T-cell (primary cell): ENCODE data around the gene HNRNPUL2. TPM values are rescaled to one million over a fixed set of nuclear protein-coding genes. Genes with fewer than 3 reads are reported as not detected.
"Not testable (repeated sequence)": the region's sequence is repeated elsewhere in the genome, so short reads cannot be mapped to it uniquely, and the experiment has no call there.

Source experiments
- ATAC-seq, 4 experiments: fragments of 200-7000 bp in 3 of 4; fragments of 150-1000 bp in 1 of 4; cut with Tn5 transposase; replicated peaks in 1 of 4; 1 replicate in 3 of 4; 2 replicates in 1 of 4; pipeline ENCODE4 v1.10.0; 2021; ENCODE audit warnings: moderate library complexity in 3 of 4, mild to moderate bottlenecking in 2 of 4, moderate number of reproducible peaks in 1 of 4
- CTCF ChIA-PET, 2 donors: fragments of 300-600 bp; sonication (Branson Sonifier 250); formaldehyde crosslinking; loops; one replicate each; lab custom pipeline; 2022; ENCODE audit warnings: antibody characterized with exemption in 2 of 2; lab: Charles Lee
- POLR2A ChIA-PET, 2 donors: fragments of 300-600 bp; sonication (Branson Sonifier 250); formaldehyde crosslinking; loops; one replicate each; lab custom pipeline; 2022; ENCODE audit warnings: antibody characterized with exemption in 2 of 2; lab: Charles Lee
- DNase-seq, 35 experiments: peaks; one replicate each; pipeline versions ENCODE4 v3.0.0 to v3.0.0-alpha.2; 2013 to 2023
- H3K27ac ChIP-seq: one replicate; pipeline ENCODE4 v1.5.1; 2013; ENCODE audit warnings: low read length
- H3K27me3 ChIP-seq, 2 experiments: replicated peaks in 1 of 2; 1 replicate in 1 of 2; 2 replicates in 1 of 2; pipeline versions ENCODE4 v1.6.1 to v1.7.0; 2013; ENCODE audit warnings: low read length in 1 of 2, mixed read lengths in 1 of 2; ENCODE audit not compliant: control insufficient read depth in 2 of 2, insufficient read depth in 2 of 2; ENCODE audit errors: extremely low read depth in 1 of 2
- H3K36me3 ChIP-seq, 2 donors: 1 replicate in 1 of 2; 2 replicates in 1 of 2; pipeline versions ENCODE4 v1.6.1 to v1.7.0; 2013; ENCODE audit warnings: low read length in 1 of 2; ENCODE audit not compliant: control insufficient read depth in 2 of 2, insufficient read depth in 1 of 2; ENCODE audit errors: extremely low read depth in 1 of 2
- H3K4me1 ChIP-seq, 2 experiments: 1 replicate in 1 of 2; 2 replicates in 1 of 2; pipeline versions ENCODE4 v1.6.1 to v1.7.0; 2013; ENCODE audit warnings: low read length in 2 of 2, mixed read lengths in 1 of 2; ENCODE audit not compliant: insufficient read depth in 2 of 2, control insufficient read depth in 1 of 2; ENCODE audit errors: extremely low read depth in 1 of 2
- H3K4me3 ChIP-seq, 2 donors: 1 replicate in 1 of 2; 2 replicates in 1 of 2; pipeline versions ENCODE4 v1.5.1 to v1.7.0; 2013; ENCODE audit warnings: mild to moderate bottlenecking in 2 of 2, low read length in 1 of 2, moderate library complexity in 1 of 2; ENCODE audit not compliant: control insufficient read depth in 1 of 2; ENCODE audit errors: extremely low read depth in 1 of 2
- H3K9me3 ChIP-seq: 2 replicates; pipeline ENCODE4 v1.7.0; 2013
- H3K27ac Mint-ChIP-seq, 2 donors: one replicate each; pipeline ENCODE4 v1.8.0; 2020 to 2021; ENCODE audit warnings: mild to moderate bottlenecking in 2 of 2, mixed read lengths in 2 of 2
- H3K27me3 Mint-ChIP-seq, 2 donors: one replicate each; pipeline ENCODE4 v1.8.0; 2021 to 2022; ENCODE audit warnings: mixed read lengths in 2 of 2
- H3K36me3 Mint-ChIP-seq: one replicate; pipeline ENCODE4 v1.8.0; 2021; ENCODE audit warnings: mixed read lengths
- H3K4me1 Mint-ChIP-seq, 3 donors: one replicate each; pipeline ENCODE4 v1.8.0; 2020 to 2022; ENCODE audit warnings: mixed read lengths in 3 of 3, mild to moderate bottlenecking in 1 of 3
- H3K4me3 Mint-ChIP-seq, 3 donors: one replicate each; pipeline ENCODE4 v1.8.0; 2020 to 2022; ENCODE audit warnings: mild to moderate bottlenecking in 3 of 3, mixed read lengths in 3 of 3, moderate library complexity in 3 of 3
- H3K9me3 Mint-ChIP-seq, 3 donors: one replicate each; pipeline ENCODE4 v1.8.0; 2020 to 2022; ENCODE audit warnings: mixed read lengths in 3 of 3
- WGBS: methylation state at CpG from one replicate; pipeline ENCODE4 v1.1.5; 2013; ENCODE audit warnings: missing lambda C conversion rate; ENCODE audit not compliant: insufficient coverage; 5-methylcytosine and 5-hydroxymethylcytosine counted together
- total RNA-seq, 35 experiments: library from RNA in 6 of 35; stranded (reverse) in 6 of 35; fragments of 120-200 nt in 1 of 35; gene quantifications; one replicate each; pipeline versions ENCODE4 v1.2.1 to v1.2.4 and lab custom pipeline; 2013 to 2026

Gene HNRNPUL2
- total RNA-seq, 5 donors from 2014 or later (not counting 1 experiment from before 2014, with no cell fraction given): 45.8 to 67.8 (median 62.7) TPM

GRCh38 chr11:62760867-62761227 is 33.6 kb upstream of the HNRNPUL2 start:
- ChIA-PET CTCF (interaction anchor here (0.6 to 1.1 kb wide), 5 partner anchors 10 to 261 kb away, joined by 3 read pairs; partner anchors contain the start of gene TAF6L (in 1 of the 2)), POLR2A (interaction anchor here (0.5 to 0.6 kb wide), 3 partner anchors 24 to 96 kb away, joined by 3 to 7 read pairs (median 4); partner anchors contain the start of genes C11orf98 (in 1 of the 2) and CSKMT (in 1 of the 2))
- not testable (repeated sequence) for H3K27me3 ChIP-seq, ATAC-seq, H3K9me3 ChIP-seq, H3K36me3 ChIP-seq, H3K9me3 Mint-ChIP-seq, DNase-seq, H3K27me3 Mint-ChIP-seq, H3K36me3 Mint-ChIP-seq
- WGBS: no CpG with 5 or more reads among the region's 9 CpGs
- peaks cover 22 to 26% (median 25%) of the 10 kb centered on the region in 3 donors for H3K4me1 Mint-ChIP-seq
- H3K4me3 ChIP-seq: peak overlapping the region in 1 of 2 donors; percentile 80
- H3K27ac Mint-ChIP-seq: peak overlapping the region; percentile 67 to 98
- peaks cover 7 to 29% of the 10 kb centered on the region in 2 experiments for H3K4me1 ChIP-seq
- peak overlapping the region; percentile 16 for H3K27ac ChIP-seq
- peak overlapping the region; percentile 92 to 98 (median 96) for H3K4me3 Mint-ChIP-seq

- POLR2A ChIA-PET: interaction anchor here in 1 of 2 donors (0.7 kb wide), 2 partner anchors 7 to 9 kb away, joined by 4 to 5 read pairs; no protein-coding TSS in a partner anchor
- Histone ChIP-seq H3K36me3 (peaks cover 0 to 3% of the 10 kb centered on the region in 2 donors), H3K27me3 (no peaks in the 10 kb centered on the region), H3K9me3 (no peaks in the 10 kb centered on the region), H3K27ac (no peak overlapping the region), H3K4me3 (no peak overlapping the region), H3K4me1 (peaks cover 11 to 32% of the 10 kb centered on the region in 2 experiments)
- H3K36me3 Mint-ChIP-seq: peaks cover 3% of the 10 kb centered on the region
- no peak overlapping the region for H3K4me3 Mint-ChIP-seq
- H3K4me1 Mint-ChIP-seq: peaks cover 25 to 28% (median 26%) of the 10 kb centered on the region in 3 donors
- ATAC-seq: no peak
- WGBS: 100% methylated on average over 2 of the region's 9 CpGs
- no peak overlapping the region for H3K27ac Mint-ChIP-seq
- no peaks in the 10 kb centered on the region for H3K9me3 Mint-ChIP-seq
- CTCF ChIA-PET: no interaction called here
- no peaks in the 10 kb centered on the region for H3K27me3 Mint-ChIP-seq
- DNase-seq: no peak
Measured at GRCh38 chr11:62757846-62758788, 30.9 kb upstream of the HNRNPUL2 start.

DNA sequence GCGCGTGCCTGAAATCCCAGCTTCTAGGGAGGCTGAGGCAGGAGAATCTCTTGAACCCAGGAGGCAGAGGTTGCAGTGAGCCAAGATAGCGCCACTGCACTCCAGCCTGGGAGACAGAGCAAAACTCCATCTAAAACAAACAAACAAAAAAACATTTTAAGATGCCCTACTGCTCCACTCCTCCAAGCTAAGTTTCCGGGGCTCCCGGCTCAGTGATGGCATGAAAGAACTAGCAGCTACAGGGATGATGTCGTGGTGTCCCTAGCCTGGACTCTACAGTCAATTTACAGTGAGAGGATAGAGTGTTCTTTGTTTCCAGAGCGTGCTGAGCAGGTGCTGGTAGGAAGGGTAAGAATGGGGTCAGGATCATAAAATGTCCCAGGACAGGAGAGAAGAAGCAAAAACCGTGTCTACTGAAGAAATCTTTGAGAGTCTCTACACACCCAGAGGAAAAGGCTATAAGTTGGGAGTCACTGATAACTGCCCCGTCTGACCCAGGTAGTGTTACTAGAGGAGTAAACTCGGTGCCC is 27.9 kb upstream of the HNRNPUL2 start:
- ChIA-PET POLR2A (interaction anchor here (0.6 to 2.0 kb wide), 3 partner anchors 9 to 133 kb away, joined by 3 to 20 read pairs (median 4); no protein-coding TSS in a partner anchor), CTCF (interaction anchor here (0.8 to 2.1 kb wide), 2 partner anchors 40 to 100 kb away, joined by 3 to 9 read pairs; no protein-coding TSS in a partner anchor)
- Mint-ChIP-seq H3K36me3 (peaks cover 4% of the 10 kb centered on the region), H3K27ac (peak overlapping the region in 1 of 2 donors; percentile 52), H3K4me1 (peaks cover 11 to 24% (median 22%) of the 10 kb centered on the region in 3 donors), H3K9me3 (no peaks in the 10 kb centered on the region), H3K4me3 (peak overlapping the region; percentile 65 to 97 (median 83)), H3K27me3 (no peaks in the 10 kb centered on the region)
- H3K27ac ChIP-seq: no peak overlapping the region
- 95% methylated on average over 7 of the region's 10 CpGs for WGBS
- no peaks in the 10 kb centered on the region for H3K9me3 ChIP-seq
- H3K36me3 ChIP-seq: peaks cover 9 to 21% of the 10 kb centered on the region in 2 donors
- ATAC-seq (no peak), DNase-seq (no peak)
- peaks cover 4 to 34% of the 10 kb centered on the region in 2 experiments for H3K4me1 ChIP-seq
- no peaks in the 10 kb centered on the region for H3K27me3 ChIP-seq
- H3K4me3 ChIP-seq: no peak overlapping the region

DNA sequence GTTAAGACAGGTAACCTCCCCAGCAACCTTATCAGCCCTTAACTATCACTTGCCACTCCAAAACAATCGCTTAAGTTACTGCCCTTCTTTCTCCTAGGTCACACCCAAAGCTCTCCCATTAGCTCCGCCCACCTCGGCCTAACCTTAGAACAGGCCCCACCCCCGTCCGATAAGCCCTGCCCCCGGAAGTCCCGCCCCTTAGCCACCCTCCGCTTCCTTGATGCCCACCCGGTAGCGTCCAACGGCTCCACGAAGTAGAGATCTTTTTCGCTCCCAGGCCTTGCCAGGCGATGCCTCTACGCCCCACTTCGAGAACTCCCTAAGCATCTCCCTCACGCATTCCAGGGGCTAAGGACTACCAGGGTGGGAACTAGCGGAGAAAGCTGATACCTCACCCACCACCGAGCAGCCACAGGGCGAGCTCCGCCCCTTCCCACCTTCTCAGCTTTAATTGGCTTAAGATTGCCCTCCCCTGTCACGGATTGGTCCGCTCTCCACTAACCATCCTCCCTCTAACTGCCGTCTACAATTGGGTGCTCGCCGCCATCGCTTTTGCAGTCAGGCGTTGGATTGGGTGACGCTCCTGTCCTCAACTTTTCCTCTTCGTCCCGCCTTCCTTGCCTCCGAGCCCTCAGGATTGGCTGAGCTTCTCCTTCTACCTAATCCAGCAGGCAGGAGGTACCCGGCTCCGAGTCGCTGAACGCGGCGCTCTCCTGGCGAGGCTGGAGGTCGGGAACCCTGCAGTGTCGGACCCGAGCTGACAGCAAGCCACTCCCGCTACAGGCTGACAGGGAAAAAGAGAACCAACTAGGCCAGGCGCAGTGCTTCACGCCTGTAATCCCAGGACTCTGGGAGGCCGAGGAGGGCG is 26.7 kb upstream of the HNRNPUL2 start, which contains the start of gene ZBTB3:
TSS of gene ZBTB3 (minus strand) at position 425 of the 868 bp plus-strand sequence. CDS start 496 bp downstream, outside the sequence.
- Mint-ChIP-seq H3K27me3 (no peaks in the 10 kb centered on the region), H3K9me3 (no peaks in the 10 kb centered on the region), H3K27ac (peak within 1 kb of the TSS; percentile 96 to 99), H3K4me3 (peak within 1 kb of the TSS; percentile 83 to 97 (median 91)), H3K36me3 (peaks cover 9% of the 10 kb centered on the region), H3K4me1 (peaks cover 15 to 30% (median 28%) of the 10 kb centered on the region in 3 donors)
- Histone ChIP-seq H3K27me3 (no peaks in the 10 kb centered on the region), H3K4me1 (peaks cover 4 to 37% of the 10 kb centered on the region in 2 experiments), H3K36me3 (peaks cover 9 to 29% of the 10 kb centered on the region in 2 donors), H3K9me3 (no peaks in the 10 kb centered on the region), H3K27ac (peak within 1 kb of the TSS; percentile 76), H3K4me3 (peak within 1 kb of the TSS; percentile 81 to 88)
- DNase-seq: peak; percentile 92 to 99 (median 96)
- ChIA-PET POLR2A (interaction anchor here (0.5 to 2.0 kb wide), 24 partner anchors 8 to 180 kb away, joined by 3 to 20 read pairs (median 5); partner anchors contain the start of genes C11orf98 (in 1 of the 2), CSKMT (in 1 of the 2), EEF1G (in 1 of the 2) and HNRNPUL2 (in 1 of the 2)), CTCF (interaction anchor here (0.5 to 2.1 kb wide), 32 partner anchors 9 to 364 kb away, joined by 3 to 32 read pairs (median 4); partner anchors contain the start of genes TMEM179B (in 2 of the 2), C11orf98 (in 1 of the 2), CSKMT (in 1 of the 2) and HNRNPUL2 (in 1 of the 2))
- ATAC-seq: peak; percentile 94 to 95 (median 95)
- WGBS: under 1% methylated on average over 41 of the region's 47 CpGs

DNA sequence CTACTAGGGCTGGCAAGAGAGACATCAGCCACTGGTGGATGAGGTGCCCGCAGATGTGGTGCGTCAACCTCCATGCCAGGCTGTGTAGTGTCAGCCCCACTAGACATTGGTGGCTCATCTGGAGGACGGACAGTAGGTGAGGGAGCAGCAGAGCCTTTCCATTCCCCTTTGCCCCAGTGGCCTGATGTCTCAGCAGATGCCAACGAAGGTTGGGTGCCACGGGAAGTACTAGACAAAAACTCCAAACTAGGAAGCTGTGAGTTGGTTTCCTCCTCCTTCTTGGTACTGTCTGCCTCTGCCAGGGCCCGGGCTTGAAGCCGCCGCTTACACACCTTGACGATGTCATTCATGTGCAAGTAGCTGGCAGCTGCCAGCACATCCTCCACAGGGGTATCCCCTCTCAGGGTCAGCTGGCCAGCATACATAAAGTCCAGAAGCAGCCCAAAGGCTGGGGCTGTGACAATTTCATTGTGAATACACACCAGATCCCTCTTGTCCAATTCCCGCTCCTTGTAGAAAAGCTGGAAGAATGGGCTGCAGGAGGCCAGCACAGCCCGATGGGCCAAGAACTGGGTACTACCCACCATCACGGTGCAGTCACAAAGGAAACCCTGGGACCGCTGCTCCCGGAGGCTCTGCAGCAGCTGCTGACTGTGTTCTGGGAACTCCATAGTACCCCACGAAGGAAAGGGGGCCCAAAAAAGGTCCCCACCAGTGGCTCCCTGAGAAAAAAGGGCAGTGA is 25.9 kb upstream of the HNRNPUL2 start:
- CTCF ChIA-PET: interaction anchor here (0.5 to 2.1 kb wide), 25 partner anchors 9 to 359 kb away, joined by 3 to 32 read pairs (median 4); partner anchors contain the start of genes C11orf98 (in 1 of the 2), CSKMT (in 1 of the 2), HNRNPUL2 (in 1 of the 2) and SLC3A2 (in 1 of the 2)

More for the DNA sequence above, 25.9 kb upstream of the HNRNPUL2 start:
- POLR2A ChIA-PET: interaction anchor here (0.5 to 2.0 kb wide), 19 partner anchors 9 to 179 kb away, joined by 3 to 20 read pairs (median 6); partner anchors contain the start of genes C11orf98 (in 1 of the 2), CSKMT (in 1 of the 2), EEF1G (in 1 of the 2) and HNRNPUL2 (in 1 of the 2)
- no peaks in the 10 kb centered on the region for H3K9me3 Mint-ChIP-seq
- H3K36me3 ChIP-seq: peaks cover 9 to 31% of the 10 kb centered on the region in 2 donors
- no peaks in the 10 kb centered on the region for H3K9me3 ChIP-seq
- peak overlapping the region; percentile 96 to 99 for H3K27ac Mint-ChIP-seq
- no peaks in the 10 kb centered on the region for H3K27me3 Mint-ChIP-seq
- ATAC-seq (no peak), DNase-seq (peak in 1 of 35 experiments; percentile 6)
- peaks cover 4 to 37% of the 10 kb centered on the region in 2 experiments for H3K4me1 ChIP-seq
- peaks cover 12% of the 10 kb centered on the region for H3K36me3 Mint-ChIP-seq
- no peaks in the 10 kb centered on the region for H3K27me3 ChIP-seq
- peak overlapping the region; percentile 83 to 97 (median 91) for H3K4me3 Mint-ChIP-seq
- 65% methylated on average over 7 of the region's 15 CpGs for WGBS
- peak overlapping the region; percentile 62 for H3K27ac ChIP-seq
- peaks cover 19 to 33% (median 31%) of the 10 kb centered on the region in 3 donors for H3K4me1 Mint-ChIP-seq
- peak overlapping the region; percentile 81 to 88 for H3K4me3 ChIP-seq
